GM12892 (cell line): Measurements from ENCODE around the gene SLC23A1.

Experiments
- POLR2AphosphoS5 ChIP-seq: IDR thresholded peaks from 2 replicates; pipeline ENCODE4 v1.6.1; 2011; ENCODE audit warnings: low read depth, low read length, control low read depth
- TAF1 ChIP-seq: IDR thresholded peaks from 2 replicates; pipeline ENCODE4 v1.6.1; 2011; ENCODE audit warnings: low read depth, mild to moderate bottlenecking, control low read depth, low read length, borderline replicate concordance

DNA sequence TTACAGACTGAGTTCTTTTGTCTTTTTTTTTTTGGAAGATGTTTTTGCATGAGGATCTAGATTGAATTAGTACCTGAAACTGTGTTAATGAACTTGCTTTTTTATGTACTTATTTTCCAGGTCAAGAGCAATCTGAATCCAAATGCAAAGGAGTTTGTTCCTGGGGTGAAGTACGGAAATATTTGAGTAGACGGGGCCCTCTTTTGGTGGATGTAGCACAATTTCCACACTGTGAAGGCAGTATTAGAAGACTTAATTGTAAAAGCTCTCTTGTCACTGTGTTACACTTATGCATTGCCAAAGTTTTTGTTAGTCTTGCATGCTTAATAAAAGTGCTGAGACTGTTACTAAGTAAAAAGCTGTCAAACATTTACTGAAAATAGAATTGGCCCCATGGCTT lies 14.5 kb downstream of the SLC23A1 start:
- TF ChIP-seq TAF1: no peak
- TF ChIP-seq POLR2AphosphoS5: no peak
